ENCODE results near the gene MAGEB3.

Gene MAGEB3

DNA sequence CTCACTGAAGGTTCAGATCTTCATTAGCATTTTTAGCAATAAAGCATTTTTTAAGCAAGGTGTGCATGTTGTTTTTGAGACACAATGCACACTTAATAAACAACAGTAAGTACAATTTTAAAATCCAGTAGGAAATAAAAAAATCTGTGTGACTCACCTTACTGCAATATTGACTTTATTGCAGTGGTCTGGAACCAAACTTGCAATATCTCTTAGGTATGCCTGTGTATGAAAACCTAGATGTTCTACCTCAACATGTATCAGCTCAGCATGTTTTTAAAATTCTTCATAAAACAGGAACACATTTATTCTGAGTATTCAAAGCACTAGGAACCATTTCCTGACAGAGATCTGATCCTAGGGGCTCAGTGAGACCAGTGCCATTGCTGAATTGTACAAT lies 52.1 kb downstream of the MAGEB3 start:
- DNase-seq = no peak

DNA sequence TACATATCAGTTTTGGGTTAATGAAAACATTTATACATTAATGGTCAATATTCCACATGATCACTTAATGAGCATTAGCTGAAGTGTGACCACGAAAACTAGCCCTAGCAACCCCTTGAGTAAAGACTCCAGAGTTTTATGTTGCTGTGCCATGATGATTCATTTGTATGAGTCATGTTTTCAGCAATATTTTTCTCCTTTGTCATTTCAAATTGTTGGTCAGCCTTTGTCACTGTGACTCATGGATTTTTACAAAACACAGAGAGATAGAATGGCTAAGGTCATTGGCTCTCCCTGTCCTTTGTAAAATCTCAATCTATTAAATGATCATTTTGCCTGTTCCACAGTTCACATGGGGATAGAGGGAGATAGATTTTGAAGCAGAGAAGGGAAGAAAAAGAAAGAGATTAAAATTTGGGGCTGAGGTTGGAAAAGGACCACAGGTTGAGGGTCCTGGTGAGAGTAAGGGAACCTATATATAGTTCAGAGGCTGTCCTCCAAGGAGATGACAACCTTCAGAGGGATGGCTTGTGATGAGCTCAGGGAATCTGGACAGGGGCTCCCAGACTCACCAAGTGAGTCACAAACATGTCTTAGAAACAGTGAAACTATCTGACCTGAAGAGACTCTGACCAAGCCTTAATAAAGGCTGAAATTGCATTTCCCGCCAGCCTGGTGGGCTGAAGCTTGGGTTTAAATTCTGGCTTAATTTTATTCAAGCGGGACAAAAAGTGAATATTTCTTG lies 53.2 kb downstream of the MAGEB3 start:
- no peak for DNase-seq
